OCI-LY7 (cell line): ENCODE data around the gene CST3. TPM values are rescaled to one million over a fixed set of nuclear protein-coding genes. Genes with fewer than 3 reads are reported as not detected.

Source experiments
- BruUV-seq: library from RNA; stranded (reverse); fragments of 400-500 nt; replicated peaks from 2 replicates; lab custom pipeline; 2021; lab: Mats Ljungman, UMichigan
- CTCF ChIA-PET: fragments of 300-600 bp; sonication (Branson Sonifier 250); formaldehyde crosslinking; loops from one replicate; lab custom pipeline; 2022; ENCODE audit warnings: antibody characterized with exemption; ENCODE audit not compliant: unreplicated experiment; lab: Charles Lee
- POLR2A ChIA-PET: fragments of 300-600 bp; sonication (Branson Sonifier 250); formaldehyde crosslinking; loops from one replicate; lab custom pipeline; 2022; ENCODE audit warnings: antibody characterized with exemption; lab: Charles Lee
- DNase-seq: peaks from one replicate; pipeline ENCODE4 v3.0.0-alpha.2; 2015; ENCODE audit warnings: low spot score
- H2AFZ ChIP-seq: fragments of 200-600 bp; sonication (generic), shearing (Covaris generic); 2 replicates; pipeline ENCODE4 v1.6.1; 2014; ENCODE audit warnings: mild to moderate bottlenecking, antibody characterized with exemption, low read length, moderate library complexity
- H3K27ac ChIP-seq: fragments of 200-600 bp; sonication (generic); 2 replicates; pipeline ENCODE4 v1.5.1; 2014; ENCODE audit warnings: mixed run types, low read depth, mild to moderate bottlenecking, moderate library complexity, low read length, inconsistent platforms; ENCODE audit not compliant: poor library complexity, severe bottlenecking
- H3K36me3 ChIP-seq: fragments of 200-600 bp; sonication (generic); 2 replicates; pipeline ENCODE4 v1.6.1; 2014; ENCODE audit warnings: mild to moderate bottlenecking, antibody characterized with exemption, low read length, moderate library complexity, mixed read lengths; ENCODE audit not compliant: insufficient read depth
- H3K4me1 ChIP-seq: fragments of 200-600 bp; sonication (generic); 2 replicates; pipeline ENCODE4 v1.5.1; 2014; ENCODE audit warnings: mild to moderate bottlenecking, low read length; ENCODE audit not compliant: insufficient read depth, poor library complexity, severe bottlenecking
- H3K4me2 ChIP-seq: fragments of 200-600 bp; sonication (generic); 2 replicates; pipeline ENCODE4 v1.6.1; 2014; ENCODE audit warnings: mild to moderate bottlenecking, low read length
- H3K4me3 ChIP-seq: fragments of 200-600 bp; sonication (generic); 2 replicates; pipeline ENCODE4 v1.5.1; 2014; ENCODE audit warnings: mild to moderate bottlenecking, low read depth, low read length; ENCODE audit not compliant: poor library complexity, severe bottlenecking
- H3K79me2 ChIP-seq: fragments of 200-600 bp; sonication (generic); 2 replicates; pipeline ENCODE4 v1.6.1; 2016; ENCODE audit warnings: low read depth, mild to moderate bottlenecking, low read length, moderate library complexity, mixed read lengths; ENCODE audit not compliant: insufficient read depth
- H3K9me2 ChIP-seq: fragments of 200-600 bp; sonication (generic); 2 replicates; pipeline ENCODE4 v1.6.1; 2016; ENCODE audit warnings: mild to moderate bottlenecking, low read length, mixed read lengths; ENCODE audit not compliant: insufficient read depth
- H3K9me3 ChIP-seq: fragments of 200-600 bp; sonication (generic); 2 replicates; pipeline ENCODE4 v1.6.1; 2014; ENCODE audit warnings: mild to moderate bottlenecking, mixed run types, low read length, mixed read lengths
- H4K20me1 ChIP-seq: fragments of 200-600 bp; sonication (generic); 2 replicates; pipeline ENCODE4 v1.6.1; 2014; ENCODE audit warnings: mild to moderate bottlenecking, antibody characterized with exemption, low read length, moderate library complexity, mixed read lengths; ENCODE audit not compliant: insufficient read depth
- CTCF ChIP-seq: fragments of 200-600 bp; sonication (generic); conservative IDR thresholded peaks from 2 replicates; pipeline ENCODE4 v1.5.1; 2014; ENCODE audit warnings: mild to moderate bottlenecking, antibody characterized with exemption, low read length, moderate library complexity, mixed read lengths
- EZH2phosphoT487 ChIP-seq: fragments of 200-600 bp; sonication (generic); IDR thresholded peaks from 2 replicates; pipeline ENCODE4 v1.6.1; 2018; ENCODE audit warnings: low read depth, borderline replicate concordance, mild to moderate bottlenecking, mixed run types, antibody characterized with exemption, low read length, moderate library complexity, mixed read lengths
- intact Hi-C: fragments of 100-400 bp; cut with micrococcal nuclease; formaldehyde crosslinking; loops from one replicate; pipeline ENCODE4 v1.10.0; 2022; ENCODE audit not compliant: unreplicated experiment
- total RNA-seq, 2 experiments: library from RNA; depleted of rRNA in 1 of 2; stranded (reverse); fragments of >200 nt in 1 of 2; shearing (Covaris generic) in 1 of 2; gene quantifications; 2 replicates each; pipeline ENCODE4 v1.2.3, GENCODE V29; 2014 to 2022

CST3 gene
- total RNA-seq, 2 experiments from 2014 or later = not detected

- Histone ChIP-seq H3K4me1 (no peaks in the 10 kb centered on the region), H3K9me2 (no peaks in the 10 kb centered on the region), H2AFZ (no peak overlapping the region), H4K20me1 (no peaks in the 10 kb centered on the region), H3K9me3 (no peaks in the 10 kb centered on the region), H3K4me2 (no peak overlapping the region), H3K4me3 (no peak overlapping the region), H3K36me3 (no peaks in the 10 kb centered on the region), H3K79me2 (no peaks in the 10 kb centered on the region), H3K27ac (no peak overlapping the region)
- BruUV-seq = no TSS peak
- intact Hi-C loops = no loop called here
- DNase-seq = no peak
- no peak for TF ChIP-seq EZH2phosphoT487
- POLR2A ChIA-PET = no interaction called here
- CTCF ChIA-PET = no interaction called here
These were observed 49.0 kb downstream of the CST3 start for GRCh38 chr20:23588434-23589403.

- no peak for DNase-seq
- CTCF ChIA-PET = no interaction called here
- Histone ChIP-seq H3K79me2 (no peaks in the 10 kb centered on the region), H3K4me1 (no peaks in the 10 kb centered on the region), H3K4me3 (no peak overlapping the region), H2AFZ (no peak overlapping the region), H3K36me3 (no peaks in the 10 kb centered on the region), H3K9me2 (no peaks in the 10 kb centered on the region), H3K9me3 (no peaks in the 10 kb centered on the region), H3K27ac (no peak overlapping the region), H4K20me1 (no peaks in the 10 kb centered on the region), H3K4me2 (no peak overlapping the region)
- POLR2A ChIA-PET = no interaction called here
- BruUV-seq = no TSS peak
- intact Hi-C loops = no loop called here
- TF ChIP-seq EZH2phosphoT487 (no peak), CTCF (no peak)
These were observed 50.1 kb downstream of the CST3 start for GRCh38 chr20:23587631-23588030.

- Histone ChIP-seq H3K27ac (no peak overlapping the region), H3K36me3 (no peaks in the 10 kb centered on the region), H3K4me2 (no peak overlapping the region), H2AFZ (no peak overlapping the region), H4K20me1 (no peaks in the 10 kb centered on the region), H3K4me3 (no peak overlapping the region), H3K79me2 (no peaks in the 10 kb centered on the region), H3K9me3 (no peaks in the 10 kb centered on the region), H3K4me1 (no peaks in the 10 kb centered on the region), H3K9me2 (no peaks in the 10 kb centered on the region)
- no peak for TF ChIP-seq EZH2phosphoT487
- no peak for TF ChIP-seq CTCF
- no TSS peak for BruUV-seq
- ChIA-PET POLR2A (no interaction called here), CTCF (no interaction called here)
- intact Hi-C loops = no loop called here
- DNase-seq = no peak
These were observed 50.8 kb downstream of the CST3 start for GRCh38 chr20:23586735-23587525.
